Measurements from ENCODE around the gene PMPCA. TPM values are rescaled to one million over a fixed set of nuclear protein-coding genes. Genes with fewer than 3 reads are reported as not detected.

Gene PMPCA
- polyA plus RNA-seq, 1 experiment: 65.8 TPM

DNA sequence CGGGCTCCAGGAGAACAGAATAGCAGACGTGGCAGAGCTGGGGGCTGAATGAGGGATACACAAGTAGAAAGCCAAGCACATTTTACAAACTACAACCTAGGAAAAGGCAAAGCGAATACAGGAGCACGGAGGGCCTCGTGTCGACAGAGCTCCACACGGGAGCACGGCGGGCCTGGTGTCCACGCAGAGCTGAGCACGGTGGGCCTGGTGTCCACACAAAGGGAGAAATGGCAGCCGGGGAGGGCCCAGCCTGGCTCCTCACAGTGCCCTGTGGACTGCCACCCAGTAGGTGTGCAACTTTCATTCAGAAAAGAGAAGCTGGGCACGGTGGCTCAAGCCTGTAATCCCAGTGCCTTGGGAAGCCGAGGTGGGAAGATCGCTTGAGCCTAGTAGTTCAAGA, 32.6 kb downstream of the PMPCA start:
- H3K4me3 ChIP-seq (ENCODE audit: low read depth, low read length): no peak overlapping the region
- H3K9me3 ChIP-seq (ENCODE audit: control insufficient read depth, insufficient read depth, low read length): no peaks in the 10 kb centered on the region; the same call in 1 of the 2 replicates
- ChIA-PET CTCF (interaction anchor here (0.6 kb wide), 1 partner anchor 192 kb away, joined by 4 read pairs; no protein-coding TSS in a partner anchor), POLR2A (no interaction called here)
- no peak overlapping the region for H3K27ac ChIP-seq (ENCODE audit: low read depth, low read length)
- no peaks in the 10 kb centered on the region for H3K27me3 ChIP-seq (ENCODE audit: control insufficient read depth, insufficient read depth, low read length)
- no peak for DNase-seq (ENCODE audit: low read depth, low spot score)
- TF ChIP-seq, protein P1, sequence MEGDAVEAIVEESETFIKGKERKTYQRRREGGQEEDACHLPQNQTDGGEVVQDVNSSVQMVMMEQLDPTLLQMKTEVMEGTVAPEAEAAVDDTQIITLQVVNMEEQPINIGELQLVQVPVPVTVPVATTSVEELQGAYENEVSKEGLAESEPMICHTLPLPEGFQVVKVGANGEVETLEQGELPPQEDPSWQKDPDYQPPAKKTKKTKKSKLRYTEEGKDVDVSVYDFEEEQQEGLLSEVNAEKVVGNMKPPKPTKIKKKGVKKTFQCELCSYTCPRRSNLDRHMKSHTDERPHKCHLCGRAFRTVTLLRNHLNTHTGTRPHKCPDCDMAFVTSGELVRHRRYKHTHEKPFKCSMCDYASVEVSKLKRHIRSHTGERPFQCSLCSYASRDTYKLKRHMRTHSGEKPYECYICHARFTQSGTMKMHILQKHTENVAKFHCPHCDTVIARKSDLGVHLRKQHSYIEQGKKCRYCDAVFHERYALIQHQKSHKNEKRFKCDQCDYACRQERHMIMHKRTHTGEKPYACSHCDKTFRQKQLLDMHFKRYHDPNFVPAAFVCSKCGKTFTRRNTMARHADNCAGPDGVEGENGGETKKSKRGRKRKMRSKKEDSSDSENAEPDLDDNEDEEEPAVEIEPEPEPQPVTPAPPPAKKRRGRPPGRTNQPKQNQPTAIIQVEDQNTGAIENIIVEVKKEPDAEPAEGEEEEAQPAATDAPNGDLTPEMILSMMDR (IDR thresholded peaks at IDR 0.05; ENCODE audit: low read depth, low read length): no peak

DNA sequence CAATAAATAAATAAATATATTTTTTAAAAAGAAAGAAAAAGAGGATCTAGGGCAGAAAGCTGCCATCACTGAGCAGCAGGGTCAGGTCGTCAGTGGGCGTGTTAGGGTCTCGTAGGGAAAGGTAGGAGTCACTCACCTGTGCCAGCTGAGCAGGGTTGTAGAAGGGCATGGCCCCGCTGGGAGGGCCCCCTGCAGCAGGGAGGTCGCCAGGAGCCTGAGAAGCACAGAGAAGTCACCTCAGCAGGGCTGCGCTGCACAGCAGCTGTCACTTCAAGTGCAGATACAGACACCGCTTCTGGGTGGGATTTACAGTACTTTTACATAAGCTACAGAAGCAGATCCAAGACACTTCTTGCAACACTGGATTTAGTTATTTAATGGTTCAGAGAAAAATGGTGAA, 33.2 kb downstream of the PMPCA start:
- H3K4me3 ChIP-seq (ENCODE audit: low read depth, low read length): no peak overlapping the region
- CTCF ChIA-PET: no interaction called here
- TF ChIP-seq, protein P1 (IDR thresholded peaks at IDR 0.05; ENCODE audit: low read depth, low read length): no peak
- DNase-seq (ENCODE audit: low read depth, low spot score): no peak
- no peak overlapping the region for H3K27ac ChIP-seq (ENCODE audit: low read depth, low read length)
- POLR2A ChIA-PET: no interaction called here
- no peaks in the 10 kb centered on the region; the same call in 1 of the 2 replicates for H3K9me3 ChIP-seq (ENCODE audit: control insufficient read depth, insufficient read depth, low read length)
- H3K27me3 ChIP-seq (ENCODE audit: control insufficient read depth, insufficient read depth, low read length): no peaks in the 10 kb centered on the region

DNA sequence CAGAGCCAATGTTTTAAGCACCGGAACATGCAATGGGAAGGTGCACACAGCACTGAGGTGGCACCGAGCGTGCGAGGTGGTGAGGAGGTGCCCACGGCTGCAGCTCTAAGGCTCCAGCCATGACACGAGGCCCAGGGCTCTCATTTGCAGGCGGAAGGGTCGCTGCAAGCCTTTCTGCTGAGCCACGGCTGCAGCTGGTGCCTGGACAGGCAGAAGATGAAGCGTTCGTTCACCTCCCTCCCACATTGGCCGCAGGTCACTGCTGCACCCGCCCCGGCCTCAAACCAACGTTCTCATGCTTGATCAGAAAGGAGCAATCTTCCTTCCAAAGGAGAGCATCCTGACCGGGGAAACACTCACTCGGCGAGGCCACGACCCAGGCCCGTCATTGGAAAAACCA, 33.6 kb downstream of the PMPCA start:
- no peak overlapping the region for H3K27ac ChIP-seq (ENCODE audit: low read depth, low read length)
- H3K27me3 ChIP-seq (ENCODE audit: control insufficient read depth, insufficient read depth, low read length): no peaks in the 10 kb centered on the region
- CTCF ChIA-PET: no interaction called here
- no peak overlapping the region for H3K4me3 ChIP-seq (ENCODE audit: low read depth, low read length)
- POLR2A ChIA-PET: no interaction called here
- no peak for DNase-seq (ENCODE audit: low read depth, low spot score)
- TF ChIP-seq, protein P1 (IDR thresholded peaks at IDR 0.05; ENCODE audit: low read depth, low read length): no peak
- no peaks in the 10 kb centered on the region; the same call in 1 of the 2 replicates for H3K9me3 ChIP-seq (ENCODE audit: control insufficient read depth, insufficient read depth, low read length)

DNA sequence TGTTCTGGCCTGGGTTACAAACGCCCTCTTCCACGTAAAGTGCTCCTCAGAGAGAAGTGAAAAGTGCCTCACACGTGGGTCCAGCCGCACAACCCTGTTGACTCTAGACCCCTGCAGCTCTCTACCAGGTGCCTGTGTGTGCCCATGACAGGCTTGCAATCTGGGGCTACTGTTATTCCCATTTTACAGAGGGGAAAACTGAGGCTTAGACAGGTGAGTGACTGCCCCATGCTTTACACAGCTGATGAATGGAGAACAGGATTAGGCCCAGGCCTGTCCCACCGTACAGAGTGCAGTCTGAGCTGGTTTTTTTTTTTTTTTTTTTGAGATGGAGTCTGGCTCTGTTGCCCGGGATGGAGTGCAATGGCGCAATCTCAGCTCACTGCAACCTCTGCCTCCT, 35.3 kb downstream of the PMPCA start:
- H3K4me3 ChIP-seq (ENCODE audit: low read depth, low read length): no peak overlapping the region
- POLR2A ChIA-PET: interaction anchor here (0.7 kb wide), 1 partner anchor 40 kb away, joined by 3 read pairs; no protein-coding TSS in a partner anchor
- no peaks in the 10 kb centered on the region for H3K27me3 ChIP-seq (ENCODE audit: control insufficient read depth, insufficient read depth, low read length)
- CTCF ChIA-PET: no interaction called here
- DNase-seq (ENCODE audit: low read depth, low spot score): no peak
- TF ChIP-seq, protein P1 (IDR thresholded peaks at IDR 0.05; ENCODE audit: low read depth, low read length): no peak
- no peaks in the 10 kb centered on the region; the same call in 1 of the 2 replicates for H3K9me3 ChIP-seq (ENCODE audit: control insufficient read depth, insufficient read depth, low read length)
- no peak overlapping the region for H3K27ac ChIP-seq (ENCODE audit: low read depth, low read length)

DNA sequence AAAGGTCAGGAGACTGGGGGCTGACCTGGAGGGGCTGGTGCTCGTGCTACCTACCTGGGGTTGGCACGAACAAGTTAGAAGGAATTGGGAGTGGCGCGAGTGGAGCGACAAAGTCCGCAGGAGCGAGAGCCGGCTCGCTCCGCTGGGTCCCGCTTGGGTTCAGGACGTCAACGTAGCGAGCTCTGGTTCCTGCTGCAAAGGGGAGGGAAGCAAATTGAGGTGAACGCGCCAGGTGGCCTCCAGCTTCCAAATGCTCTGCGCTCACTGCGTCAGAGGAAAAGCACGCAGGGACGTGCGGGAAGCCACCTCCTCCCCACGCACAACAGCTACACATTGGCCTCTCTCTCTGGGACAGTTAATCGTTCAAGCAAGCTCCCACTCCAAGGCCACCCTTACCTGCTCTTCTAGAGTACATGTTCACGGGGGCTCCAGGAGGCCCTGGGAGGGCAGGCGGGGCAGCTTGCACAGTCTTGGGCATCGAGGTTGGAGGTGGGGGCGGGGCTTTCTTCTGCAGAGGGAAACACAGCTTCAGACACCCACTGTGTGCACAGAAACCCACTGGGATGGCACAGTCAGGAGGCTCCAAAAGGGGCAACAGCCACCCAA, 36.8 kb downstream of the PMPCA start:
- Histone ChIP-seq H3K27me3 (ENCODE audit: control insufficient read depth, insufficient read depth, low read length) (no peaks in the 10 kb centered on the region), H3K4me3 (ENCODE audit: low read depth, low read length) (no peak overlapping the region), H3K9me3 (ENCODE audit: control insufficient read depth, insufficient read depth, low read length) (no peaks in the 10 kb centered on the region; the same call in 1 of the 2 replicates), H3K27ac (ENCODE audit: low read depth, low read length) (no peak overlapping the region)
- TF ChIP-seq, protein P1 (IDR thresholded peaks at IDR 0.05; ENCODE audit: low read depth, low read length): no peak
- ChIA-PET CTCF (interaction anchor here (0.6 kb wide), 1 partner anchor 21 kb away, joined by 3 read pairs; no protein-coding TSS in a partner anchor), POLR2A (no interaction called here)
- DNase-seq (ENCODE audit: low read depth, low spot score): no peak

Data from AG04450 (cell line).